AG04450 (cell line): ENCODE measurements around the gene OR13C5. TPM values are rescaled to one million over a fixed set of nuclear protein-coding genes. Genes with fewer than 3 reads are reported as not detected.
"Not testable (repeated sequence)": the region's sequence is repeated elsewhere in the genome, so short reads cannot be mapped to it uniquely, and the experiment has no call there.

Experiments
- CTCF ChIA-PET: fragments of 300-600, 350-600 bp; formaldehyde crosslinking; extraction: SDS; loops from one replicate; lab custom pipeline; 2022; ENCODE audit warnings: antibody characterized with exemption, inconsistent platforms; lab: Charles Lee
- POLR2A ChIA-PET: fragments of 350-600 bp; formaldehyde crosslinking; extraction: SDS; loops from one replicate; lab custom pipeline; 2021; ENCODE audit warnings: antibody characterized with exemption, inconsistent platforms; lab: Yijun Ruan, JAX
- DNase-seq: peaks from one replicate; pipeline ENCODE4 v3.0.0-alpha.2; 2011; ENCODE audit warnings: low read depth, low spot score
- H3K27ac ChIP-seq: one replicate; pipeline ENCODE4 v1.5.1; 2012; ENCODE audit warnings: low read depth, low read length, control low read depth
- H3K27me3 ChIP-seq: one replicate; pipeline ENCODE4 v1.6.0; 2012; ENCODE audit warnings: low read length; ENCODE audit not compliant: control insufficient read depth, insufficient read depth
- H3K4me3 ChIP-seq: 2 replicates; pipeline ENCODE4 v1.5.1; 2011; ENCODE audit warnings: mild to moderate bottlenecking, low read depth, low read length, control low read depth
- H3K9me3 ChIP-seq: 2 replicates; pipeline ENCODE4 v1.5.1; 2012; ENCODE audit warnings: low read length; ENCODE audit not compliant: control insufficient read depth, insufficient read depth
- CTCF ChIP-seq: IDR thresholded peaks from 2 replicates; pipeline ENCODE4 v1.5.1; 2011; ENCODE audit warnings: low read depth, low read length, control low read depth, inconsistent platforms
- polyA minus RNA-seq: library from RNA; depleted of rRNA, polyadenylated mRNA; stranded (reverse); fragments of >200 nt; gene quantifications from 2 replicates; pipeline ENCODE4 v1.2.3, GENCODE V29; 2011; rRNA and poly(A)+ RNA removed
- polyA plus RNA-seq: library from polyadenylated mRNA; depleted of rRNA; stranded (reverse); fragments of >200 nt; gene quantifications from 2 replicates; pipeline ENCODE4 v1.2.3, GENCODE V29; 2011; rRNA removed

The OR13C5 gene
- polyA plus RNA-seq = not detected in 2 replicates
- not detected in 2 replicates for polyA minus RNA-seq

GRCh38 chr9:104599313-104599712 is at the start of gene OR13C5:
Gene OR13C5, minus strand, starts transcription at chr9:104599413. Its CDS starts 0 bp downstream, at chr9:104599413.
- H3K9me3 ChIP-seq, H3K27me3 ChIP-seq, CTCF ChIA-PET, H3K4me3 ChIP-seq, POLR2A ChIA-PET, DNase-seq, H3K27ac ChIP-seq: not testable (repeated sequence)

GRCh38 chr9:104635456-104635855 is 36.2 kb upstream of the OR13C5 start:
- no peak for TF ChIP-seq CTCF
- Histone ChIP-seq H3K27me3 (no peaks in the 10 kb centered on the region), H3K27ac (no peak overlapping the region), H3K9me3 (peaks cover 34% of the 10 kb centered on the region), H3K4me3 (no peak overlapping the region)
- CTCF ChIA-PET = no interaction called here
- DNase-seq = no peak
- POLR2A ChIA-PET = no interaction called here

- H3K9me3 ChIP-seq = peaks cover 34% of the 10 kb centered on the region
- TF ChIP-seq CTCF = no peak
- ChIA-PET POLR2A (no interaction called here), CTCF (no interaction called here)
- H3K4me3 ChIP-seq = no peak overlapping the region
- DNase-seq = no peak
- H3K27me3 ChIP-seq = no peaks in the 10 kb centered on the region
- no peak overlapping the region for H3K27ac ChIP-seq
These were observed 34.8 kb upstream of the OR13C5 start for GRCh38 chr9:104633976-104634520.

GRCh38 chr9:104625964-104626363 is 26.8 kb upstream of the OR13C5 start:
- DNase-seq, H3K27ac ChIP-seq, CTCF ChIA-PET, POLR2A ChIA-PET, H3K4me3 ChIP-seq, H3K9me3 ChIP-seq, H3K27me3 ChIP-seq: not testable (repeated sequence)

- POLR2A ChIA-PET = no interaction called here
- Histone ChIP-seq H3K27ac (no peak within 1 kb of the TSS), H3K27me3 (no peaks in the 10 kb centered on the region), H3K4me3 (no peak within 1 kb of the TSS), H3K9me3 (no peaks in the 10 kb centered on the region)
- no peak for TF ChIP-seq CTCF
- no peak for DNase-seq
- CTCF ChIA-PET = no interaction called here
These were observed 18.9 kb upstream of the OR13C5 start, which contains the start of gene OR13C9 for GRCh38 chr9:104618104-104618503. Gene OR13C9, minus strand, starts transcription at chr9:104618204. Its CDS starts 0 bp downstream, at chr9:104618204.

- Histone ChIP-seq H3K27ac (no peak overlapping the region), H3K27me3 (no peaks in the 10 kb centered on the region), H3K9me3 (no peaks in the 10 kb centered on the region), H3K4me3 (no peak overlapping the region)
- ChIA-PET CTCF (no interaction called here), POLR2A (no interaction called here)
- TF ChIP-seq CTCF = no peak
- no peak for DNase-seq
These were observed 18.2 kb upstream of the OR13C5 start for GRCh38 chr9:104617418-104617817.
